ENCODE results near the gene UBE4B.
A peak's percentile ranks its signal among the peaks of the same experiment; 100 is the strongest.
"Not testable (repeated sequence)": the region's sequence is repeated elsewhere in the genome, so short reads cannot be mapped to it uniquely, and the experiment has no call there.

The UBE4B gene

GRCh38 chr1:10179406-10180091 lies 146.8 kb downstream of the UBE4B start:
- no peak for DNase-seq

- DNase-seq: no peak
These were observed 148.4 kb downstream of the UBE4B start for GRCh38 chr1:10181154-10181553.

- no peak for DNase-seq
These were observed 153.0 kb downstream of the UBE4B start for GRCh38 chr1:10185759-10186158.

- DNase-seq: no peak
These were observed 153.7 kb downstream of the UBE4B start for GRCh38 chr1:10186331-10187025.

GRCh38 chr1:10187026-10187334 lies 154.2 kb downstream of the UBE4B start:
- no peak for DNase-seq

GRCh38 chr1:10188133-10188650 lies 155.4 kb downstream of the UBE4B start:
- DNase-seq: no peak

GRCh38 chr1:10189659-10190058 lies 156.9 kb downstream of the UBE4B start:
- no peak for DNase-seq

GRCh38 chr1:10192263-10192662 lies 159.5 kb downstream of the UBE4B start:
- no peak for DNase-seq

GRCh38 chr1:10193288-10193687 lies 160.5 kb downstream of the UBE4B start:
- no peak for DNase-seq

GRCh38 chr1:10195570-10195969 lies 162.8 kb downstream of the UBE4B start:
- no peak for DNase-seq

GRCh38 chr1:10196976-10197375 lies 164.2 kb downstream of the UBE4B start:
- DNase-seq: no peak

GRCh38 chr1:10200620-10201019 lies 167.9 kb downstream of the UBE4B start:
- no peak for DNase-seq

- no peak for DNase-seq
These were observed 171.4 kb downstream of the UBE4B start for GRCh38 chr1:10204003-10204642.

GRCh38 chr1:10205206-10205605 lies 172.4 kb downstream of the UBE4B start:
- DNase-seq: not testable (repeated sequence)

- DNase-seq: no peak
These were observed 175.1 kb downstream of the UBE4B start for GRCh38 chr1:10207810-10208209.

- DNase-seq: no peak
These were observed 175.8 kb downstream of the UBE4B start for GRCh38 chr1:10208537-10208936.

GRCh38 chr1:10209590-10209904 lies 176.8 kb downstream of the UBE4B start:
- no peak for DNase-seq

- DNase-seq: peak; percentile 94
These were observed 177.4 kb downstream of the UBE4B start, which contains the start of gene KIF1B for GRCh38 chr1:10209905-10210810. Gene KIF1B, plus strand, starts transcription at chr1:10210570. Its CDS starts 21,759 bp downstream, at chr1:10232329.

- peak; percentile 88 for DNase-seq
These were observed 178.4 kb downstream of the UBE4B start for GRCh38 chr1:10210841-10211804.

GRCh38 chr1:10211805-10212410 lies 179.2 kb downstream of the UBE4B start:
- no peak for DNase-seq

GRCh38 chr1:10212476-10212875 lies 179.7 kb downstream of the UBE4B start:
- DNase-seq: no peak

Measured in amniotic stem cell (primary cell).